ENCODE data around the gene DNAAF9.
A peak's percentile ranks its signal among the peaks of the same experiment; 100 is the strongest.

Gene DNAAF9

DNA sequence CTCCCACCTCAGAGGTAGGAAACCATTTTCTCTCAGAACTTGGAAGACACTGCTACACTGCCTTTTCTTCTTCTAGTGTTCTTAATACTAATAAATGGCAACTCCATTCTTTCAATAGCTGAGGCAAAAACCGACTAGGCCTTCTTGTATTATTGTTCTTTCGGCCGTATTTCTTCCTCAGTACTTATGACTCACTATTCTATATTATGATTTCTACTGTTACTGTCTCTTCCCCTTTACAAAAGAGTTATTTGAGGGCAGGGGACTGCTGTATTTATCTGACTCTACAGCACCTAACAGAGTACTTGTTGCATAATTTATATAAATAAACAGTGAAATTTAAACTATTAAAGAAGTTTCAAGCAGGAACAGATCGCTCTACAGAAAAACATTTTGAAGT is 3.1 kb downstream of the DNAAF9 start:
- peak overlapping the region; percentile 89 for H3K4me3 ChIP-seq (ENCODE audit: low read depth, low read length)
- DNase-seq (ENCODE audit: low read depth), result peak; percentile 49
- TF ChIP-seq POLR2A (IDR thresholded peaks at IDR 0.05; ENCODE audit: extremely low read depth, insufficient read length), result no peak

GRCh38 chr20:3403741-3404140 is 3.7 kb downstream of the DNAAF9 start:
- TF ChIP-seq, protein P1, sequence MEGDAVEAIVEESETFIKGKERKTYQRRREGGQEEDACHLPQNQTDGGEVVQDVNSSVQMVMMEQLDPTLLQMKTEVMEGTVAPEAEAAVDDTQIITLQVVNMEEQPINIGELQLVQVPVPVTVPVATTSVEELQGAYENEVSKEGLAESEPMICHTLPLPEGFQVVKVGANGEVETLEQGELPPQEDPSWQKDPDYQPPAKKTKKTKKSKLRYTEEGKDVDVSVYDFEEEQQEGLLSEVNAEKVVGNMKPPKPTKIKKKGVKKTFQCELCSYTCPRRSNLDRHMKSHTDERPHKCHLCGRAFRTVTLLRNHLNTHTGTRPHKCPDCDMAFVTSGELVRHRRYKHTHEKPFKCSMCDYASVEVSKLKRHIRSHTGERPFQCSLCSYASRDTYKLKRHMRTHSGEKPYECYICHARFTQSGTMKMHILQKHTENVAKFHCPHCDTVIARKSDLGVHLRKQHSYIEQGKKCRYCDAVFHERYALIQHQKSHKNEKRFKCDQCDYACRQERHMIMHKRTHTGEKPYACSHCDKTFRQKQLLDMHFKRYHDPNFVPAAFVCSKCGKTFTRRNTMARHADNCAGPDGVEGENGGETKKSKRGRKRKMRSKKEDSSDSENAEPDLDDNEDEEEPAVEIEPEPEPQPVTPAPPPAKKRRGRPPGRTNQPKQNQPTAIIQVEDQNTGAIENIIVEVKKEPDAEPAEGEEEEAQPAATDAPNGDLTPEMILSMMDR (IDR thresholded peaks at IDR 0.05; ENCODE audit: low read depth, low read length), result no peak
- TF ChIP-seq POLR2A (IDR thresholded peaks at IDR 0.05; ENCODE audit: extremely low read depth, insufficient read length), result no peak
- no peak for TF ChIP-seq MAX (IDR thresholded peaks at IDR 0.05; ENCODE audit: low read depth, low read length)
- no peak for TF ChIP-seq MYC (IDR thresholded peaks at IDR 0.05; ENCODE audit: low read depth, low read length)
- no peak for DNase-seq (ENCODE audit: low read depth)
- no peak overlapping the region for H3K4me3 ChIP-seq (ENCODE audit: low read depth, low read length)

- no peak overlapping the region for H3K4me3 ChIP-seq (ENCODE audit: low read depth, low read length)
- no peak for TF ChIP-seq MYC (IDR thresholded peaks at IDR 0.05; ENCODE audit: low read depth, low read length)
- no peak for TF ChIP-seq POLR2A (IDR thresholded peaks at IDR 0.05; ENCODE audit: extremely low read depth, insufficient read length)
- TF ChIP-seq, protein P1 (IDR thresholded peaks at IDR 0.05; ENCODE audit: low read depth, low read length), result no peak
- TF ChIP-seq MAX (IDR thresholded peaks at IDR 0.05; ENCODE audit: low read depth, low read length), result no peak
- DNase-seq (ENCODE audit: low read depth), result no peak
Measured at GRCh38 chr20:3402453-3402852, 5.0 kb downstream of the DNAAF9 start.

- H3K4me3 ChIP-seq (ENCODE audit: low read depth, low read length), result no peak overlapping the region
- no peak for DNase-seq (ENCODE audit: low read depth)
- TF ChIP-seq MAX (IDR thresholded peaks at IDR 0.05; ENCODE audit: low read depth, low read length), result no peak
- no peak for TF ChIP-seq POLR2A (IDR thresholded peaks at IDR 0.05; ENCODE audit: extremely low read depth, insufficient read length)
- TF ChIP-seq, protein P1 (IDR thresholded peaks at IDR 0.05; ENCODE audit: low read depth, low read length), result no peak
- TF ChIP-seq MYC (IDR thresholded peaks at IDR 0.05; ENCODE audit: low read depth, low read length), result no peak
Measured at GRCh38 chr20:3400260-3401155, 7.0 kb downstream of the DNAAF9 start.

DNA sequence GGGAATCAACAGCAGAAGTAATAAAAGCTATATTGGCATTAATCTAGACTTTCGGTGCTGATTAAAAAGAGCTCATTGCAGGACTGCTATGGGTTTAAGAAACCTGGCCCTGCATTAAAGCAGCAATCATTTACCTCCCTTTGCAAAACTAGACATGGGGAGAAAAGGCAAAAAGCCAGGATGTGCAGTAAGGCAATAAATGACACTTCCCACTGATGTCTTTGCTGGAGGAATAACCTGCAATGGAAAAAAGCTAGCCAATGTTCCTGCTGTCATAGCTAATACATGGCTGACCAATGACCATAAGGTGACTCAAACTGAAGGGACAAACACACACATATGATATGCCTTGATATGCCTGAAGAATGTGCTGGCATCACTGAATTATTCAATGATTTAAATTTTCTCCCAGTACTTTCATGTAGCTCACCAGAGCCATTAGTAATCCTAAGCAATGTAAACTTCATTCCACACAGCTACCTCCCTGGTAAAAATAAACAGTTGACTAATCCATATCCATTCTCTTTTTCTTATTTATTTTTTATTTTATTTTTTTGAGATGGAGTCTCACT is 8.7 kb downstream of the DNAAF9 start:
- DNase-seq (ENCODE audit: low read depth), result no peak
- TF ChIP-seq POLR2A (IDR thresholded peaks at IDR 0.05; ENCODE audit: extremely low read depth, insufficient read length) (no peak), MYC (IDR thresholded peaks at IDR 0.05; ENCODE audit: low read depth, low read length) (no peak), MAX (IDR thresholded peaks at IDR 0.05; ENCODE audit: low read depth, low read length) (no peak)
- TF ChIP-seq, protein P1 (IDR thresholded peaks at IDR 0.05; ENCODE audit: low read depth, low read length), result no peak
- no peak overlapping the region for H3K4me3 ChIP-seq (ENCODE audit: low read depth, low read length)

- DNase-seq (ENCODE audit: low read depth), result no peak
- no peak overlapping the region for H3K4me3 ChIP-seq (ENCODE audit: low read depth, low read length)
- no peak for TF ChIP-seq MYC (IDR thresholded peaks at IDR 0.05; ENCODE audit: low read depth, low read length)
- TF ChIP-seq MAX (IDR thresholded peaks at IDR 0.05; ENCODE audit: low read depth, low read length), result no peak
- no peak for TF ChIP-seq POLR2A (IDR thresholded peaks at IDR 0.05; ENCODE audit: extremely low read depth, insufficient read length)
- TF ChIP-seq, protein P1 (IDR thresholded peaks at IDR 0.05; ENCODE audit: low read depth, low read length), result no peak
Measured at GRCh38 chr20:3396492-3396891, 11.0 kb downstream of the DNAAF9 start.

Measured in NB4 (cell line).